Upper lobe of left lung (tissue), 6 donors: ENCODE measurements around the gene ADAMTS3. TPM values are rescaled to one million over a fixed set of nuclear protein-coding genes. Genes with fewer than 3 reads are reported as not detected.

Experiments used
- ATAC-seq, 2 donors: fragments of 200-7000 bp; cut with Tn5 transposase; one replicate each; pipeline ENCODE4 v1.9.1; 2022; ENCODE audit warnings: mild to moderate bottlenecking in 2 of 2, moderate library complexity in 2 of 2; ENCODE audit not compliant: low FRiP score in 2 of 2
- DNase-seq, 2 donors: peaks; one replicate each; pipeline ENCODE4 v3.0.0-alpha.2; 2019 to 2020
- H3K27ac ChIP-seq, 4 donors: fragments of 200-600 bp; sonication (generic); one replicate each; pipeline ENCODE4 v1.5.1; 2016 to 2019
- H3K27me3 ChIP-seq, 4 donors: fragments of 200-600 bp; sonication (generic); one replicate each; pipeline ENCODE4 v1.5.1; 2017 to 2019
- H3K36me3 ChIP-seq, 4 donors: fragments of 200-600 bp; sonication (generic); one replicate each; pipeline ENCODE4 v1.5.1; 2016 to 2019
- H3K4me1 ChIP-seq, 4 donors: fragments of 200-600 bp; sonication (generic); one replicate each; pipeline ENCODE4 v1.5.1; 2018 to 2019
- H3K4me3 ChIP-seq, 4 donors: fragments of 200-600 bp; sonication (generic); one replicate each; pipeline ENCODE4 v1.5.1; 2017 to 2019; ENCODE audit warnings: mild to moderate bottlenecking in 2 of 4, moderate library complexity in 1 of 4
- H3K9me3 ChIP-seq, 4 donors: fragments of 200-600 bp; sonication (generic); one replicate each; pipeline ENCODE4 v1.5.1; 2018 to 2019
- CTCF ChIP-seq, 6 experiments: fragments of 450-650 bp in 4 of 6; fragments of 200-600 bp in 2 of 6; sonication (generic) in 2 of 6; IDR thresholded peaks; one replicate each; pipeline ENCODE4 v1.5.1; 2016 to 2019; ENCODE audit warnings: antibody characterized with exemption in 6 of 6
- EP300 ChIP-seq, 4 donors: sonication (generic); formaldehyde crosslinking; IDR thresholded peaks; one replicate each; pipeline ENCODE4 v1.5.1; 2017; ENCODE audit warnings: antibody characterized with exemption in 4 of 4, control low read depth in 2 of 4
- POLR2A ChIP-seq, 4 donors: fragments of 450-650 bp; IDR thresholded peaks; one replicate each; pipeline ENCODE4 v1.5.1; 2016 to 2017; ENCODE audit warnings: antibody characterized with exemption in 4 of 4, mild to moderate bottlenecking in 2 of 4
- POLR2AphosphoS5 ChIP-seq, 2 donors: sonication (generic); formaldehyde crosslinking; IDR thresholded peaks; one replicate each; pipeline ENCODE4 v1.5.1; 2017; ENCODE audit warnings: antibody characterized with exemption in 2 of 2
- WGBS, 2 donors: methylation state at CpG; one replicate each; pipeline ENCODE4 v1.1.5; 2017 to 2018; 5-methylcytosine and 5-hydroxymethylcytosine counted together
- total RNA-seq, 6 donors: library from RNA; depleted of rRNA in 4 of 6; stranded (reverse); fragments of >200 nt in 4 of 6; gene quantifications; one replicate each; pipeline versions ENCODE4 v1.1.0 to v1.2.1, GENCODE V29; 2016 to 2021
- donor health status: DM: no; HTN: no; CAD: no; lungs with moderate emphysema.
- donor health status: DM: no; HTN: yes; CAD: no; lungs with severe emphysema.

Gene ADAMTS3
- total RNA-seq, 6 donors from 2014 or later, result 1.0 to 5.2 (median 2.3) TPM

DNA sequence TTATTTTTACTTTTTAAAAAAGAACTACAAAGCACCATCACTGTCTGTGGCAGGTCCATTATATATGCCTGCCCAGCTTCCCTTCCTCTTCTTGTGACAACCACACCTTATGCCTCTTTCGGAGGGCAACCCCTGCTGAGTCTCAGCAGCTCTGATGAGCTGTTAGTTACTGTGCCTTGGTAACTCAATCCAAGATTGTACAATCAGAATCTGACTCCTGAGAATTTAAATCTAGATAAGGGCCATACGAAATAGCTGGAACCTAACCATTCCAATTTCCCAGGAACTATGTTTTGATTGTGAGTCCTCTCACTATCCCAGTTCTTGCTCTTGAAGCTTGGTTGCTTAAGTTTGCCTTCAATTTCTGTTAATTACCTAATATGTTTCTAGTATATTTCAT lies 61.9 kb downstream of the ADAMTS3 start:
- Histone ChIP-seq H3K9me3 (no peaks in the 10 kb centered on the region), H3K4me1 (no peaks in the 10 kb centered on the region), H3K36me3 (no peaks in the 10 kb centered on the region), H3K4me3 (no peak overlapping the region), H3K27me3 (no peaks in the 10 kb centered on the region), H3K27ac (no peak overlapping the region)
- DNase-seq (no peak), ATAC-seq (no peak)
- 63 to 64% methylated on average over 2 of the region's 2 CpGs for WGBS, 2 donors
- no peak for TF ChIP-seq CTCF (IDR thresholded peaks at IDR 0.05)

DNA sequence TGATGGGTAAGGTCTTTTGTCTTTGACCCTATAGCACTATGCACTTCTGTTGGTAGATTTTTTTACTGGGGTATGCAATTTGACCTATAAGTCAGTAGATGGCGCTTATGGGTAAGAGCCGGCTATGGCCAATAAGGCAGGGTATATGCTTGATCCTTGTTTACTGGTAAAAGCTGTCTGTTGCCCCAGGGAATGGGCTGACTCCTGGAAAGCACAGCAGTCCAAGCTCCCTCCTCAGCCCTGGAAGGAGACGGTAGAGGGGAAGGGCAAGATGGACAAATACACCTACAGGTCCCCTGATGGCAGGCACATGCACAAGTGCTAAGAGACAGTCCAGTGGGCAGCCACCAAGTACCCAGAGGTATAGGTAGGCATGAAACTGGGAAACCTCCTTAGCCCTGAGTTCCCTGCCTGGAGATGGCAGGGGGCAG lies 63.7 kb downstream of the ADAMTS3 start:
- no peak for TF ChIP-seq POLR2AphosphoS5 (IDR thresholded peaks at IDR 0.05)
- TF ChIP-seq CTCF (IDR thresholded peaks at IDR 0.05), result peak; percentile 53 to 68 (median 58)
- TF ChIP-seq POLR2A (IDR thresholded peaks at IDR 0.05), result no peak
- TF ChIP-seq EP300 (IDR thresholded peaks at IDR 0.05), result no peak
- no peaks in the 10 kb centered on the region for H3K9me3 ChIP-seq
- no peak overlapping the region for H3K4me3 ChIP-seq
- H3K27me3 ChIP-seq, result no peaks in the 10 kb centered on the region
- no peaks in the 10 kb centered on the region for H3K36me3 ChIP-seq
- no peaks in the 10 kb centered on the region for H3K4me1 ChIP-seq
- no peak overlapping the region for H3K27ac ChIP-seq
- ATAC-seq (peak; percentile 59 to 85), DNase-seq (peak in 1 of 2 donors; percentile 24)
- WGBS, 2 donors, result 15 to 22% methylated on average over 3 of the region's 3 CpGs

GRCh38 chr4:72500214-72500613 lies 68.8 kb downstream of the ADAMTS3 start:
- H3K36me3 ChIP-seq, result no peaks in the 10 kb centered on the region
- 86 to 87% methylated on average over 2 of the region's 2 CpGs for WGBS, 2 donors
- no peak for DNase-seq
- H3K4me1 ChIP-seq, result no peaks in the 10 kb centered on the region
- H3K9me3 ChIP-seq, result no peaks in the 10 kb centered on the region
- H3K27me3 ChIP-seq, result no peaks in the 10 kb centered on the region
- no peak overlapping the region for H3K27ac ChIP-seq
- TF ChIP-seq POLR2A (IDR thresholded peaks at IDR 0.05) (no peak), EP300 (IDR thresholded peaks at IDR 0.05) (no peak), CTCF (IDR thresholded peaks at IDR 0.05) (no peak), POLR2AphosphoS5 (IDR thresholded peaks at IDR 0.05) (no peak)
- no peak for ATAC-seq
- H3K4me3 ChIP-seq, result no peak overlapping the region

DNA sequence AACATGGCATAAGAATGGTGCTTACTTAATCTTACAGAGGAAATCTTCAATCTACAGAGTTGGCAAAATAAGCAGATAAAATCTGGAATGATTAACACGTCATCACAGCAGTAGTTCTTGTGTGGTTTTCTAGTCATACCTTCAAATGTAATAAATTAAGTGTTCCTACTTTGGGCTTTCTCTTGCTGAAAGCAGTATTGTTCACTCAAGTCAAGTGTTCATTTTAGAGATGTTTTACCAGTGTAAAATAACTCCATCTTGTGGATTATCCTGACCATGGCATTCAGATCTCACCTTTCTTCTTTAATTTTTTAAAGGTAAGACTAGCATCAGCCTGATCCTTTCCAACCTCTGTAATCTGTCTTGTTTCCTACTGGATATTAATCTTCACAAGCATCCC lies 72.9 kb downstream of the ADAMTS3 start:
- 33 to 36% methylated on average over 1 of the region's 1 CpG for WGBS, 2 donors
- no peak for DNase-seq
- H3K4me1 ChIP-seq, result no peaks in the 10 kb centered on the region
- no peak overlapping the region for H3K27ac ChIP-seq
- H3K9me3 ChIP-seq, result no peaks in the 10 kb centered on the region
- H3K36me3 ChIP-seq, result no peaks in the 10 kb centered on the region
- TF ChIP-seq EP300 (IDR thresholded peaks at IDR 0.05), result no peak
- peak in 1 of 6 experiments; percentile 18 for TF ChIP-seq CTCF (IDR thresholded peaks at IDR 0.05)
- H3K27me3 ChIP-seq, result no peaks in the 10 kb centered on the region
- H3K4me3 ChIP-seq, result no peak overlapping the region
- no peak for ATAC-seq

- DNase-seq (no peak), ATAC-seq (no peak)
- H3K9me3 ChIP-seq, result no peaks in the 10 kb centered on the region
- H3K4me1 ChIP-seq, result no peaks in the 10 kb centered on the region
- H3K36me3 ChIP-seq, result no peaks in the 10 kb centered on the region
- no peak for TF ChIP-seq CTCF (IDR thresholded peaks at IDR 0.05)
- no peak for TF ChIP-seq EP300 (IDR thresholded peaks at IDR 0.05)
- TF ChIP-seq POLR2AphosphoS5 (IDR thresholded peaks at IDR 0.05), result no peak
- no peak for TF ChIP-seq POLR2A (IDR thresholded peaks at IDR 0.05)
- H3K27ac ChIP-seq, result no peak overlapping the region
- no peaks in the 10 kb centered on the region for H3K27me3 ChIP-seq
- no peak overlapping the region for H3K4me3 ChIP-seq
Measured at GRCh38 chr4:72494156-72494555, 74.9 kb downstream of the ADAMTS3 start.
